ENCODE results near the gene C13orf42. TPM values are rescaled to one million over a fixed set of nuclear protein-coding genes. Genes with fewer than 3 reads are reported as not detected.

Gene C13orf42
- total RNA-seq, result not detected

GRCh38 chr13:51111174-51111573 is at the start of gene C13orf42:
Gene C13orf42, minus strand, starts transcription at chr13:51111274. Its CDS starts 65 bp downstream, at chr13:51111209.
- no peak for ATAC-seq

GRCh38 chr13:51158880-51159518 is 47.9 kb upstream of the C13orf42 start:
- ATAC-seq, result no peak

GRCh38 chr13:51158365-51158764 is 47.3 kb upstream of the C13orf42 start:
- ATAC-seq, result no peak

- ATAC-seq, result no peak
Measured at GRCh38 chr13:51156648-51157047, 45.6 kb upstream of the C13orf42 start.

- no peak for ATAC-seq
Measured at GRCh38 chr13:51155776-51156515, 44.9 kb upstream of the C13orf42 start.

- ATAC-seq, result no peak
Measured at GRCh38 chr13:51155161-51155560, 44.1 kb upstream of the C13orf42 start.

- peak; percentile 41 for ATAC-seq
Measured at GRCh38 chr13:51154029-51154555, 43.0 kb upstream of the C13orf42 start.

- ATAC-seq, result no peak
Measured at GRCh38 chr13:51153527-51153926, 42.5 kb upstream of the C13orf42 start.

- no peak for ATAC-seq
Measured at GRCh38 chr13:51152701-51153100, 41.6 kb upstream of the C13orf42 start.

- ATAC-seq, result no peak
Measured at GRCh38 chr13:51151463-51151862, 40.4 kb upstream of the C13orf42 start.

- ATAC-seq, result no peak
Measured at GRCh38 chr13:51148952-51149573, 38.0 kb upstream of the C13orf42 start.

GRCh38 chr13:51148223-51148951 is 37.3 kb upstream of the C13orf42 start:
- ATAC-seq, result peak; percentile 49

GRCh38 chr13:51147732-51148131 is 36.7 kb upstream of the C13orf42 start:
- no peak for ATAC-seq

- no peak for ATAC-seq
Measured at GRCh38 chr13:51146667-51147066, 35.6 kb upstream of the C13orf42 start.

GRCh38 chr13:51137250-51137649 is 26.2 kb upstream of the C13orf42 start:
- ATAC-seq, result no peak

GRCh38 chr13:51136276-51136980 is 25.4 kb upstream of the C13orf42 start:
- no peak for ATAC-seq

GRCh38 chr13:51134763-51135365 is 23.8 kb upstream of the C13orf42 start:
- no peak for ATAC-seq

- no peak for ATAC-seq
Measured at GRCh38 chr13:51130348-51130747, 19.3 kb upstream of the C13orf42 start.

GRCh38 chr13:51125495-51126226 is 14.6 kb upstream of the C13orf42 start:
- ATAC-seq, result peak; percentile 85

- ATAC-seq, result no peak
Measured at GRCh38 chr13:51122868-51123566, 11.9 kb upstream of the C13orf42 start.
